ENCODE results near the gene XXYLT1. TPM values are rescaled to one million over a fixed set of nuclear protein-coding genes. Genes with fewer than 3 reads are reported as not detected.

The XXYLT1 gene
- total RNA-seq, 1 donor from 2014 or later: 14.5 TPM

DNA sequence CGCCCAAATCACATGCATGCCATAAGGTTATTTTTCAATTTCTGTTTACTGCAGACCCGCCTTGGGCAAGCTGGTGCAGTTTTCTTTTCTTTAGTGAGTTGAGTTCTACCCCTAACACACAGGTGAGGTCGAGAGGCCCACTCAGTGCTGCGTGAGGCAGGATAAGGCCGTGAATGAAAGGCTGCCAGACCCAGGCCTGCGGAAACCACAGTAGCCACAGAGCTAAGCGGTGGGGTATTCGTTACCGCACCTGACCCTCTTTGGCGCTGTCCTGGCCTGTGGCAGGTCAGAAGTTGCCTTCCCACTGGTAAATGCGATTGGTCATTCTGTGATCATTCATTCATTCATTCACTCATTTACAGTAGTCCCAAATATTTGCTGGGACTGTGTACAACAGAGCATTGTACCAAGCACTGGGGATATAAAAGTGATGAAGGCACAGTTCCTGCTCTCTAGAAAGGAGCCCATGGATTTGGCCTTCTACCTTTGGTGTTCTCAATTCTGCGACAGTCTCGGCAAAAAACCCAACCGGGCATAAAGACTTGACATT, 144.8 kb downstream of the XXYLT1 start:
- H3K9me3 ChIP-seq: no peaks in the 10 kb centered on the region
- TF ChIP-seq POLR2AphosphoS5 (IDR thresholded peaks at IDR 0.05; ENCODE audit: insufficient read depth in 1 of 2, low read depth in 1 of 2): no peak
- no peak overlapping the region for H3K4me3 ChIP-seq
- no peak overlapping the region for H3K27ac ChIP-seq
- no peaks in the 10 kb centered on the region for H3K36me3 ChIP-seq
- no peak for DNase-seq (ENCODE audit: extremely low spot score in 2 of 2)
- H3K27me3 ChIP-seq: no peaks in the 10 kb centered on the region
- no peaks in the 10 kb centered on the region for H3K4me1 ChIP-seq
- intact Hi-C loops (cut with DNase I): no loop called here

- no peak for TF ChIP-seq POLR2AphosphoS5 (IDR thresholded peaks at IDR 0.05; ENCODE audit: insufficient read depth in 1 of 2, low read depth in 1 of 2)
- TF ChIP-seq CTCF (IDR thresholded peaks at IDR 0.05): no peak
- intact Hi-C loops (cut with DNase I): no loop called here
- Histone ChIP-seq H3K9me3 (no peaks in the 10 kb centered on the region), H3K36me3 (no peaks in the 10 kb centered on the region), H3K4me3 (no peak overlapping the region), H3K27me3 (no peaks in the 10 kb centered on the region), H3K27ac (no peak overlapping the region), H3K4me1 (peaks cover 3% of the 10 kb centered on the region)
- DNase-seq (ENCODE audit: extremely low spot score in 2 of 2): no peak
These were observed 145.3 kb downstream of the XXYLT1 start for GRCh38 chr3:195125646-195126045.

GRCh38 chr3:195124378-195124992, 146.5 kb downstream of the XXYLT1 start:
- no peak overlapping the region for H3K27ac ChIP-seq
- intact Hi-C loops (cut with DNase I): no loop called here
- no peak for TF ChIP-seq CTCF (IDR thresholded peaks at IDR 0.05)
- no peaks in the 10 kb centered on the region for H3K36me3 ChIP-seq
- DNase-seq (ENCODE audit: extremely low spot score in 2 of 2): no peak
- H3K4me1 ChIP-seq: peaks cover 14% of the 10 kb centered on the region
- H3K27me3 ChIP-seq: no peaks in the 10 kb centered on the region
- no peaks in the 10 kb centered on the region for H3K9me3 ChIP-seq
- no peak overlapping the region for H3K4me3 ChIP-seq

DNA sequence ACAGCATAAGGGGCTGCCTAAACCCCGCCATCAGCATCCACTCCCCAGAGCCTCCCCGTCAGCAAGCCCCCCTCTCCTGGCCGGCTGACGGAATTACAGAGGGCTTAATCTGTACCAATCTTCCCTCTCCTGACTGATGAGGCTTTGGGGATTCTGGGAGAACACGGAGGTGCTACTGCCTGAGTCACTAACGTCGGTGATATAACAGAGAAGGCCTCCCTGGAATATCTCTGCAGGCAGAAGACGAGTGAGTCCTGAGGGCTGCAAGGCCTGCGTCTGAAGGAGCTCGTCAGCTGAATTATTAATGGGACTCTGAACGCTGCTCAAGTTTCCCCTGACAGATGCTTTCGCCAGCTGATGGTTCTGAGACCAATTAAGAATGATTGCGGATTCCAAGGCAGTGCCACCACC, 147.7 kb downstream of the XXYLT1 start:
- Histone ChIP-seq H3K4me3 (no peak overlapping the region), H3K36me3 (no peaks in the 10 kb centered on the region), H3K27me3 (no peaks in the 10 kb centered on the region), H3K9me3 (no peaks in the 10 kb centered on the region), H3K4me1 (peaks cover 20% of the 10 kb centered on the region), H3K27ac (no peak overlapping the region)
- TF ChIP-seq POLR2AphosphoS5 (IDR thresholded peaks at IDR 0.05; ENCODE audit: insufficient read depth in 1 of 2, low read depth in 1 of 2) (no peak), POLR2A (IDR thresholded peaks at IDR 0.05) (no peak), CTCF (IDR thresholded peaks at IDR 0.05) (no peak)
- intact Hi-C loops (cut with DNase I): no loop called here
- no peak for DNase-seq (ENCODE audit: extremely low spot score in 2 of 2)

DNA sequence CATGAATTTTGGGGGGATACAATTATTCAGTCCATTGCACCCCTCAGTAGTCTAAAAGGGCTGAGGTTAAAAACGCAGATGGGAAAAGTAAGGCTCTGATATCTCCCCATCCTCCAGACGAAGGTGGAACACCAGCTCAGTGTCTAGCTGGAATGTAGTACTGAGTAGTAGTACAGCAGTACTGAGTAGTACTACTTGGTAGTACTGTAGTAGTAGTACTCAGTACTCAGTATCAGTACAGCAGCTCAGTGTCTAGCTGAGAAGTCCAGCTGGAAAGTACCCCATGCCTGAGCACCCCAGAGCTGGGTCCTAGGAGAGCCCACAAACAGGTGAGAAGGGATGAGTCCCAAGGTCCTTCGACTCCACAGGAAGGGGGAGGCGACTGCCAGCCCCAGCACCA, 148.7 kb downstream of the XXYLT1 start:
- H3K4me3 ChIP-seq: no peak overlapping the region
- H3K4me1 ChIP-seq: peaks cover 21% of the 10 kb centered on the region
- no peak for DNase-seq (ENCODE audit: extremely low spot score in 2 of 2)
- H3K27ac ChIP-seq: no peak overlapping the region
- no peaks in the 10 kb centered on the region for H3K36me3 ChIP-seq
- H3K9me3 ChIP-seq: no peaks in the 10 kb centered on the region
- intact Hi-C loops (cut with DNase I): no loop called here
- no peaks in the 10 kb centered on the region for H3K27me3 ChIP-seq
- TF ChIP-seq POLR2AphosphoS5 (IDR thresholded peaks at IDR 0.05; ENCODE audit: insufficient read depth in 1 of 2, low read depth in 1 of 2): no peak
- no peak for TF ChIP-seq CTCF (IDR thresholded peaks at IDR 0.05)
- no peak for TF ChIP-seq POLR2A (IDR thresholded peaks at IDR 0.05)

Measured in vagina (tissue), 2 donors.